ENCODE data around the gene RHOT2. TPM values are rescaled to one million over a fixed set of nuclear protein-coding genes. Genes with fewer than 3 reads are reported as not detected.
"Not testable (repeated sequence)": the region's sequence is repeated elsewhere in the genome, so short reads cannot be mapped to it uniquely, and the experiment has no call there.

Gene RHOT2
- total RNA-seq, 1 donor = 45.2 TPM

DNA sequence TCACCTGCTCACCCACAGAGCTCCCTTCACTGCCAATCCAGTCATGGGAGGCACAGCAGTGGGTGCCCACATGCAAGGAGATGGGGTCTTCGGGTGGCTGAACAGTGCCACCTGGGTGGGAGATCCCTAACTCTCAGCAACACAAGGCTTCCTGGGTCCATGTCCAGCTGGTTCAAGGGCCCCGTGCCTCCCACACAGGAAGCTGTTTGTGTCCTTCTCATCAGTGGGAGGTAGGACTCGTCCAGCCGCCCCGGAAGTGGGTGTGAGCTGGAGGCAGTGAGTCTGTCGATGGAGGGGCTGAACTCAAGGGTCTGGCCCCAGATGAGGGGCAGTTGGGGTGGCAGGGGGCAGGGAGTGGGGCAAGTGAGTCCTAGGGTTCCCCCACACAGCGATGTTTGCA, 36.1 kb downstream of the RHOT2 start:
- H3K4me1 ChIP-seq (ENCODE audit: insufficient read depth, low read length) = peaks cover 8% of the 10 kb centered on the region
- H3K9me3 ChIP-seq (ENCODE audit: low read depth, low read length) = no peaks in the 10 kb centered on the region
- H3K27me3 ChIP-seq (ENCODE audit: insufficient read depth, low read length) = peaks cover 40% of the 10 kb centered on the region
- no peak overlapping the region for H3K4me3 ChIP-seq (ENCODE audit: low read length)

DNA sequence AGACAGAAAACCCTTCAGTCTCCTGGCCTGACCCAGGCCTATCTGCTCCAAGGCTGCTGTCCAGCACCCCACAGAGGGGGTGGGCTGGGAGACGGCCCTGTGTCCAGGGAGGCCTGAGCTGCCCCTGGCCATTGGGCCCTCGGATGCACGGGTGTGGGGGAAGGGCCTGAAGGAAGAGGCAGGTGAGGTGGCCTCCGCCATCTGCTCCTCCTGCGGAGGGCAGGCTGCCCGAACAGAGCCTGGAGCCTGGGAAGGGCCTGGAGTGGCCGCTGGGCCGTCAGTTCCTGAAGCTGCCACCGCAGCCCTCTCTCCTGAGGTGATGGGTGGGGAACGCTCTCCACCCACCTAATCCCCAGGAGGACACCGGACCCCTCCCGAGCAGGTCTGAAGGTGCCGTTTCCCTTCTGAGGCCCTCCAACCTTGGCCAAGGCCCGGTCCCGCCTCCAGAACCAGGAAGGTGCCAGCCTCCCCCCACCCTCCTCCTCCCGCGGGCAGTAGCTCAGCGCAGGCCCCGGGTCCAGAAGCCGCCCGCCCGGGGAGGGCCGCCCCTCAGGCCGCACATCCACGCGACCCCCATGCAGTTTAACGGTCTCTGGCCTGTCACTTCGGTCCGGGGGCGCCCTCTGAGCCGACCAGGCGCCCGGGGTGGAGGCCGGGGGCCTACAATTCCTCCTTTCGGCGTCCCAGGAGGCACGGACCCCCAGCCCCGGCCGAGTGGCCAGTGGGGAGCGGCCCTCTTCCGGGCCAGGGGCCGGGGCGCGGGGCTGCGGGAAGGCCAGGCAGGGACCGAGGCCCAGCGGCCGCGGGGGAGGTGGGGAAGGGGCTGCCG, 36.8 kb downstream of the RHOT2 start:
- H3K27me3 ChIP-seq (ENCODE audit: insufficient read depth, low read length) = peaks cover 43% of the 10 kb centered on the region

GRCh38 chr16:705431-706188, 37.7 kb downstream of the RHOT2 start, which contains the start of gene FBXL16:
TSS of gene FBXL16 (minus strand) at chr16:705801. CDS start at chr16:697405, 8,396 bp downstream.
- H3K9me3 ChIP-seq (ENCODE audit: low read depth, low read length) = no peaks in the 10 kb centered on the region
- no peaks in the 10 kb centered on the region for H3K4me1 ChIP-seq (ENCODE audit: insufficient read depth, low read length)
- peaks cover 40% of the 10 kb centered on the region for H3K27me3 ChIP-seq (ENCODE audit: insufficient read depth, low read length)
- H3K4me3 ChIP-seq (ENCODE audit: low read length) = no peak within 1 kb of the TSS

More for the DNA sequence above, 36.8 kb downstream of the RHOT2 start:
- no peaks in the 10 kb centered on the region for H3K9me3 ChIP-seq (ENCODE audit: low read depth, low read length)
- no peak overlapping the region for H3K4me3 ChIP-seq (ENCODE audit: low read length)
- peaks cover 8% of the 10 kb centered on the region for H3K4me1 ChIP-seq (ENCODE audit: insufficient read depth, low read length)

GRCh38 chr16:706189-707061, 38.5 kb downstream of the RHOT2 start:
- Histone ChIP-seq H3K9me3 (ENCODE audit: low read depth, low read length) (no peaks in the 10 kb centered on the region), H3K4me3 (ENCODE audit: low read length) (no peak overlapping the region), H3K27me3 (ENCODE audit: insufficient read depth, low read length) (peaks cover 35% of the 10 kb centered on the region), H3K4me1 (ENCODE audit: insufficient read depth, low read length) (no peaks in the 10 kb centered on the region)

GRCh38 chr16:707062-707538, 39.2 kb downstream of the RHOT2 start:
- Histone ChIP-seq H3K9me3 (ENCODE audit: low read depth, low read length) (no peaks in the 10 kb centered on the region), H3K4me1 (ENCODE audit: insufficient read depth, low read length) (peaks cover 6% of the 10 kb centered on the region), H3K27me3 (ENCODE audit: insufficient read depth, low read length) (peaks cover 34% of the 10 kb centered on the region), H3K4me3 (ENCODE audit: low read length) (no peak overlapping the region)

DNA sequence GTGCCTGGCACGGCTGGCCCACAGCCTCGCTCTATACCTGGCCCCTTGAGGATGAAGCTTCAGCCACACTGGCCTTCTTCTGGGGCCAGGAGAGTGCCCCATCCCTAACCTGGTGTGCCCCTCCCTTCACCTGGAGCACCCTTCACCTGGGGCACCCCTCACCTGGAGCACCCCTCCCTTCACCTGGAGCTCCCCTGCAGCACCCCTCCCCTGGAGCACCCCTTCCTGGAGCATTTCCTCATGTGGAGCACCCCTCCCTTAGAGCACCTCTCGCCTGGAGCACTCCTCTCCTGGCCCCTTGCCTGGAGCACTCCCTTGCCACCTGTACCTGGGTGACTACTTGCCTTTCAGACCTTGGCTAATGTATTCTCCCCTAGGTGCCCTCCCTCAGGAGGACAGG, 40.1 kb downstream of the RHOT2 start:
- Histone ChIP-seq H3K9me3 (ENCODE audit: low read depth, low read length) (no peaks in the 10 kb centered on the region), H3K27me3 (ENCODE audit: insufficient read depth, low read length) (peaks cover 28% of the 10 kb centered on the region)

GRCh38 chr16:708959-709358, 41.0 kb downstream of the RHOT2 start:
- H3K27me3 ChIP-seq (ENCODE audit: insufficient read depth, low read length) = peaks cover 24% of the 10 kb centered on the region
- H3K9me3 ChIP-seq (ENCODE audit: low read depth, low read length) = no peaks in the 10 kb centered on the region
- peaks cover 6% of the 10 kb centered on the region for H3K4me1 ChIP-seq (ENCODE audit: insufficient read depth, low read length)
- H3K4me3 ChIP-seq (ENCODE audit: low read length) = no peak overlapping the region

More for the DNA sequence above, 40.1 kb downstream of the RHOT2 start:
- H3K4me3 ChIP-seq (ENCODE audit: low read length) = no peak overlapping the region
- H3K4me1 ChIP-seq (ENCODE audit: insufficient read depth, low read length) = peaks cover 6% of the 10 kb centered on the region

DNA sequence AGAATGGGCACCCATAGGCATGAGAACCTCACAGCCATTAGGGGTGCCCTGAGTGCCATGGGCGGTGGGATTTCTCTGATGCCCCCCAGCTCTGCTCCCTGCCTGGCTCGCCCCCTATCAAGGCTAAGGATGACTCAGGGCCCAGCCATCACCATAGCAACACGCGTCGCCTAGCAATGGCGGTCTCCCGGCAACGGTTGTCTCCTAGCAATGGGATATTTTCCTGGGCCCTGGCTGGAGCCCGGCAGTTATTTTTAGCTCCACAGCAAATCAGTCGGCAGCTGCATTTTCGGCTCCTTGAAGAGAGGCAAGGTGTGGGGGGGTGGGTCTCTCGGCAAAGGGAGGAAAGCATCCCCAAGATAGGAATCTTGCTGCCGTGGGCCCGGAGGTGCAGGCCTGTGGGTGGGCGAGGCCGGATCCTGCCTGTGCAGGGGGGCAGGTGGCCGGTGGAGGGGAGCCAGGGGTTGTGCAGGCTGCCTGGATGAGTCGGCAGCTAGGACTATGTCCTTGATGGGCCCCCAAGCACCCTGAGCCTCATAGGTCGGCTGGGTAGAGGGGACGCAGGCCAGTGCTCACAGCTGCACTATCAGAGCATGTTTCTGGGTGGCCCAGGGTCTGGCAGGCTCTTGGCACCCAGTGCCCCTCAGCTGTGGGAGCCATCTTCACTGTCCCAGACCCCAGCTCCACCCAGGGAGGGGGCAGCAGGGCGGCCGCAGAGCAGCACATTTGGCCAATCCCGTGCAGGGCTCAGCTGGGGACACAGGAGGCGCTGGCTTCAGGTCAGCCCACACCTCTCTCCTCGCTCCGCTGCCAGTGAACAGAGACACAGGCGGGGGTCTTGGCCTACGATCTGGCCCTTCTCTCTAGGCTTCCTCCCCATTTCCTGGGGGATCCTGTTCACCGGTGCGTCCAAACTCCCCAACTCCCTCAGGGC, 41.9 kb downstream of the RHOT2 start:
- Histone ChIP-seq H3K27me3 (ENCODE audit: insufficient read depth, low read length) (peaks cover 19% of the 10 kb centered on the region), H3K4me3 (ENCODE audit: low read length) (no peak overlapping the region), H3K4me1 (ENCODE audit: insufficient read depth, low read length) (peaks cover 11% of the 10 kb centered on the region), H3K9me3 (ENCODE audit: low read depth, low read length) (no peaks in the 10 kb centered on the region)

GRCh38 chr16:710500-711075, 42.7 kb downstream of the RHOT2 start:
- no peak overlapping the region for H3K4me3 ChIP-seq (ENCODE audit: low read length)
- H3K27me3 ChIP-seq (ENCODE audit: insufficient read depth, low read length) = peaks cover 17% of the 10 kb centered on the region
- no peaks in the 10 kb centered on the region for H3K9me3 ChIP-seq (ENCODE audit: low read depth, low read length)
- peaks cover 15% of the 10 kb centered on the region for H3K4me1 ChIP-seq (ENCODE audit: insufficient read depth, low read length)

DNA sequence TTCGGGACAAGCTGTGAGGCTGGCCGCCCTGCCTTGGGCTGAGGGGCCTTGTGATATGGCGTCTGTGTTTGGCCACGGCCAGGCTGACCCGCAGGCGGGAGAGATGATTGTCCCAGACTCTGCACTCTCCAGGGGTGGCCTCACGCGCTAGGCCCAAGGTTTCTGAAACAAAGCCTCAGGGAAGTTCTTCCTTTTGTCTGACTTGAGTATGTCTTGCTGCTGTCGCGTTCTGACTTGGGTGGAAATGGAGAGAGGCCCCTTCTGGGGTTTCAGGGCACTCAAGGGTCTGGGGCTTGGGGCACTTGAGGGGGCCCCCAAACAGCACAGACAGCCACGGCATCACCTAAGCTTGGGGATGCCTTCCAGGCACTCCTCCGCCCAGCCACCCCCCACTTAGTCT, 43.2 kb downstream of the RHOT2 start:
- H3K4me1 ChIP-seq (ENCODE audit: insufficient read depth, low read length) = peaks cover 20% of the 10 kb centered on the region
- H3K4me3 ChIP-seq (ENCODE audit: low read length) = no peak overlapping the region
- no peaks in the 10 kb centered on the region for H3K9me3 ChIP-seq (ENCODE audit: low read depth, low read length)
- peaks cover 19% of the 10 kb centered on the region for H3K27me3 ChIP-seq (ENCODE audit: insufficient read depth, low read length)

DNA sequence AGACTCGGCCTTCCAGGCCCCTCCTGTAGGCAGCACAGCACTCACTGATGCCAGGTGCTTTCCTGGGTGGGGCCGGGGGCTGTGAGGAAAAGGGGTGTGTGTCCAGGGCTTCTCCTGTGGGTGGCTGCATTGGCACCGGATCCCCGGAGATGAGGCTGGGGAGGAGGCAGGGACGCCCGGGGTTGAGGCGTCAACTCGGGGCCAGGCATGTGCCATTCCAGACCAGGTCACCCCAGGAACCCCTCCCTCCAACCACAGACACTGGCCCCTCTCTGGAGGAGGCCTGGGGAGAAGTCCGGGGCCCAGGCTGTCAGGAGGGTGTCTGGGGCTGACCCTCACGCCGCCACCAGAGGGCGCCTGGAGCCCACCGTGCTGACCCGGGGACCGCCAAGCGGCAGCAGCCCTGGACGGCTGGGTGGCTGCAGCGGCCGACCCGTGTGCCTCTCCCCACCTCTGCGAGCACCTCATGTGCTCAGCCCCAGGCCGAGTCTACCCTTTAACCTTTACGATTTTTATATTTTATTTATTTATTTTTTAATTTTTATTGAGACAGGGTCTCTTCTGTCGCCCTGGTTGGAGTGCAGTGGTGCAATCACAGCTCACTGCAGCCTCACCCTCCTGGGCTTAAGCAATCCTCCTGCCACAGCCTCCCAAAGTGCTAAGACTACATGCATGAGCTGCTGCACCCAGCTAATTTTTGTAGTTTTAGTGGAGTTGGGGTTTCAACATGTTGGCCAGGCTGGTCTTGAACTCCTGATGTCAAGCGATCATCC, 43.8 kb downstream of the RHOT2 start:
- H3K4me1 ChIP-seq (ENCODE audit: insufficient read depth, low read length) = peaks cover 23% of the 10 kb centered on the region
- H3K4me3 ChIP-seq (ENCODE audit: low read length) = no peak overlapping the region
- H3K27me3 ChIP-seq (ENCODE audit: insufficient read depth, low read length) = peaks cover 21% of the 10 kb centered on the region
- no peaks in the 10 kb centered on the region for H3K9me3 ChIP-seq (ENCODE audit: low read depth, low read length)

GRCh38 chr16:712740-713250, 44.9 kb downstream of the RHOT2 start:
- H3K27me3 ChIP-seq (ENCODE audit: insufficient read depth, low read length) = peaks cover 14% of the 10 kb centered on the region
- H3K4me3 ChIP-seq (ENCODE audit: low read length); H3K9me3 ChIP-seq (ENCODE audit: low read depth, low read length): not testable (repeated sequence)
- H3K4me1 ChIP-seq (ENCODE audit: insufficient read depth, low read length) = peaks cover 23% of the 10 kb centered on the region

DNA sequence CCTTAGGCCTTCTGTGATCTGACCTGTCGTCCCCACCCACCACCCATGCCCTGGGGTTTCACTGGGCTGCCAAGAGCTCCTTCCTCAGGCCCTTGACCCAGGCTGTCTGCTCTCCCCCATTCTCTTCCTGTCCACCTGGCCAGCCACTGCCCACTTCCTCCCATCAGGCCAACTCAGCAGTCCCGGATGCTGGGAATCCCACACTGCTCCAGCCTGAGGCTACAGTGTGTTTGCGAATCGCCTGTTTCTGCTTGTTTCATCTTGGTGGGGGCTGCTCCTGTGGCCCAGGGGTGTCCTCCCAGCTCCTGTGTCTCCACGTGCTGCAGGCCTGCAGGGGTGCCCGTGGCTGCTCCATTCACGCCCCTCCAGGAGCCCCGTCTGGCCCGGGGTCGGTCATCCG, 46.1 kb downstream of the RHOT2 start:
- Histone ChIP-seq H3K4me3 (ENCODE audit: low read length) (no peak overlapping the region), H3K9me3 (ENCODE audit: low read depth, low read length) (no peaks in the 10 kb centered on the region), H3K4me1 (ENCODE audit: insufficient read depth, low read length) (peaks cover 25% of the 10 kb centered on the region), H3K27me3 (ENCODE audit: insufficient read depth, low read length) (peaks cover 14% of the 10 kb centered on the region)

Data from mononuclear cell (primary cell).